Lower lobe of right lung (tissue), 2 donors: Measurements from ENCODE around the gene PRKD2. TPM values are rescaled to one million over a fixed set of nuclear protein-coding genes. Genes with fewer than 3 reads are reported as not detected.

Experiments used
- ATAC-seq, 2 donors: fragments of 200-7000 bp; cut with Tn5 transposase; one replicate each; pipeline ENCODE4 v1.9.1; 2020 to 2022; ENCODE audit warnings: mild to moderate bottlenecking in 2 of 2, moderate library complexity in 2 of 2
- DNase-seq: peaks from one replicate; pipeline ENCODE4 v3.0.0-alpha.2; 2020
- H3K27ac ChIP-seq: fragments of 200-600 bp; one replicate; pipeline ENCODE4 v1.8.0; 2022
- H3K27me3 ChIP-seq: fragments of 200-600 bp; one replicate; pipeline ENCODE4 v1.8.0; 2022; ENCODE audit warnings: low read depth
- H3K36me3 ChIP-seq: fragments of 200-600 bp; one replicate; pipeline ENCODE4 v1.8.0; 2022; ENCODE audit warnings: mild to moderate bottlenecking
- H3K4me1 ChIP-seq: fragments of 200-600 bp; one replicate; pipeline ENCODE4 v1.8.0; 2022
- H3K4me3 ChIP-seq: fragments of 200-600 bp; one replicate; pipeline ENCODE4 v1.8.0; 2022; ENCODE audit warnings: mild to moderate bottlenecking
- H3K9me3 ChIP-seq: fragments of 200-600 bp; one replicate; pipeline ENCODE4 v1.8.0; 2022
- CTCF ChIP-seq: fragments of 200-600 bp; IDR thresholded peaks from one replicate; pipeline ENCODE4 v1.8.0; 2022; ENCODE audit warnings: antibody characterized with exemption, mild to moderate bottlenecking
- intact Hi-C: fragments of 100-400 bp; cut with DNase I; formaldehyde crosslinking; loops from one replicate; pipeline ENCODE4 v1.11.0; 2022
- total RNA-seq: library from RNA; stranded (reverse); fragmentation: NEBNext Ultra II Directional; extraction: Animal tissue kit (Norgen Biotek cat#: 25700); gene quantifications from one replicate; pipeline ENCODE4 v1.2.1, GENCODE V29; 2021
- donor health status: DM: no; HTN: yes; CAD: no; lungs with severe emphysema.

Gene PRKD2
- total RNA-seq, 1 donor from 2014 or later = 45.0 TPM

- Histone ChIP-seq H3K27ac (no peak overlapping the region), H3K9me3 (no peaks in the 10 kb centered on the region), H3K36me3 (peaks cover 100% of the 10 kb centered on the region), H3K4me3 (no peak overlapping the region), H3K4me1 (peaks cover 49% of the 10 kb centered on the region), H3K27me3 (no peaks in the 10 kb centered on the region)
- DNase-seq (no peak), ATAC-seq (no peak)
- intact Hi-C loops = no loop called here
- no peak for TF ChIP-seq CTCF
Observed at GRCh38 chr19:46726971-46727501, 10.1 kb upstream of the PRKD2 start.

GRCh38 chr19:46726551-46726950 lies 9.6 kb upstream of the PRKD2 start:
- no peak for TF ChIP-seq CTCF
- Histone ChIP-seq H3K9me3 (no peaks in the 10 kb centered on the region), H3K27ac (no peak overlapping the region), H3K27me3 (no peaks in the 10 kb centered on the region), H3K4me1 (peaks cover 44% of the 10 kb centered on the region), H3K36me3 (peaks cover 100% of the 10 kb centered on the region), H3K4me3 (no peak overlapping the region)
- ATAC-seq (no peak), DNase-seq (no peak)
- intact Hi-C loops = no loop called here

GRCh38 chr19:46725859-46726393 lies 9.0 kb upstream of the PRKD2 start:
- H3K4me3 ChIP-seq = no peak overlapping the region
- DNase-seq (no peak), ATAC-seq (no peak)
- intact Hi-C loops = no loop called here
- H3K27me3 ChIP-seq = no peaks in the 10 kb centered on the region
- peaks cover 38% of the 10 kb centered on the region for H3K4me1 ChIP-seq
- peaks cover 100% of the 10 kb centered on the region for H3K36me3 ChIP-seq
- H3K27ac ChIP-seq = no peak overlapping the region
- H3K9me3 ChIP-seq = no peaks in the 10 kb centered on the region
- no peak for TF ChIP-seq CTCF

GRCh38 chr19:46725036-46725820 lies 8.3 kb upstream of the PRKD2 start:
- Histone ChIP-seq H3K27ac (no peak overlapping the region), H3K4me1 (peaks cover 31% of the 10 kb centered on the region), H3K27me3 (no peaks in the 10 kb centered on the region), H3K36me3 (peaks cover 100% of the 10 kb centered on the region), H3K4me3 (no peak overlapping the region), H3K9me3 (no peaks in the 10 kb centered on the region)
- ATAC-seq = no peak
- DNase-seq = no peak
- no peak for TF ChIP-seq CTCF
- intact Hi-C loops = no loop called here

- Histone ChIP-seq H3K9me3 (no peaks in the 10 kb centered on the region), H3K4me1 (peaks cover 37% of the 10 kb centered on the region), H3K36me3 (peaks cover 99% of the 10 kb centered on the region), H3K4me3 (no peak overlapping the region), H3K27ac (no peak overlapping the region), H3K27me3 (no peaks in the 10 kb centered on the region)
- no peak for ATAC-seq
- no peak for TF ChIP-seq CTCF
- no peak for DNase-seq
- intact Hi-C loops = no loop called here
Observed at GRCh38 chr19:46724468-46724867, 7.6 kb upstream of the PRKD2 start.
